HG03520 (cell line): Measurements from ENCODE around the gene RTN4RL2.
"Not testable (repeated sequence)": the region's sequence is repeated elsewhere in the genome, so short reads cannot be mapped to it uniquely, and the experiment has no call there.

ENCODE experiments used
- ATAC-seq: cut with Tn5 transposase; IDR thresholded peaks from one replicate; pipeline ENCODE4 v1.9.1; 2021; ENCODE audit warnings: mild to moderate bottlenecking, moderate library complexity; ENCODE audit not compliant: unreplicated experiment

Gene RTN4RL2

GRCh38 chr11:57432149-57432561 lies 28.2 kb upstream of the RTN4RL2 start:
- no peak for ATAC-seq

GRCh38 chr11:57432714-57433163 lies 27.6 kb upstream of the RTN4RL2 start:
- no peak for ATAC-seq

- no peak for ATAC-seq
These were observed 25.4 kb upstream of the RTN4RL2 start for GRCh38 chr11:57434640-57435546.

GRCh38 chr11:57436031-57436430 lies 24.3 kb upstream of the RTN4RL2 start:
- ATAC-seq = no peak

- no peak for ATAC-seq
These were observed 21.7 kb upstream of the RTN4RL2 start for GRCh38 chr11:57438345-57439285.

GRCh38 chr11:57439786-57440185 lies 20.5 kb upstream of the RTN4RL2 start:
- no peak for ATAC-seq

GRCh38 chr11:57440744-57441414 lies 19.4 kb upstream of the RTN4RL2 start:
- no peak for ATAC-seq

GRCh38 chr11:57444362-57445121 lies 15.8 kb upstream of the RTN4RL2 start:
- ATAC-seq = no peak

GRCh38 chr11:57445122-57445394 lies 15.3 kb upstream of the RTN4RL2 start:
- not testable (repeated sequence) for ATAC-seq

GRCh38 chr11:57446055-57446454 lies 14.3 kb upstream of the RTN4RL2 start:
- ATAC-seq = no peak

- ATAC-seq = no peak
These were observed 6.7 kb upstream of the RTN4RL2 start for GRCh38 chr11:57453543-57454177.

GRCh38 chr11:57456960-57457642 lies 3.2 kb upstream of the RTN4RL2 start:
- no peak for ATAC-seq

GRCh38 chr11:57457643-57458023 lies 2.7 kb upstream of the RTN4RL2 start:
- ATAC-seq = no peak

GRCh38 chr11:57458060-57458409 lies 2.3 kb upstream of the RTN4RL2 start:
- no peak for ATAC-seq

- ATAC-seq = no peak
These were observed 1.7 kb upstream of the RTN4RL2 start for GRCh38 chr11:57458410-57459163.

GRCh38 chr11:57459164-57460021 lies 935 bp upstream of the RTN4RL2 start:
- no peak for ATAC-seq

GRCh38 chr11:57460758-57461749 lies 726 bp downstream of the RTN4RL2 start:
- ATAC-seq = peak; percentile 5
